Body of pancreas (tissue), 4 donors: ENCODE measurements around the gene ASIC2. TPM values are rescaled to one million over a fixed set of nuclear protein-coding genes. Genes with fewer than 3 reads are reported as not detected.

Experiments used
- ATAC-seq: fragments of 150-250 bp; one replicate; pipeline ENCODE4 v1.9.1; 2016
- DNase-seq, 4 donors: peaks; one replicate each; pipeline ENCODE4 v3.0.0-alpha.2; 2019
- H3K27ac ChIP-seq, 4 donors: fragments of 200-600 bp; sonication (generic); 1 replicate in 3 of 4; 2 replicates in 1 of 4; pipeline versions ENCODE4 v1.5.1 to v1.6.1; 2016 to 2019; ENCODE audit warnings: mild to moderate bottlenecking in 1 of 4, mixed read lengths in 1 of 4, moderate library complexity in 1 of 4
- H3K27me3 ChIP-seq, 2 donors: fragments of 200-600 bp; sonication (generic); one replicate each; pipeline ENCODE4 v1.6.0; 2016; ENCODE audit warnings: mild to moderate bottlenecking in 1 of 2
- H3K36me3 ChIP-seq, 2 donors: fragments of 200-600 bp; sonication (generic); replicated peaks in 1 of 2; 2 replicates each; pipeline ENCODE4 v1.5.1; 2016; ENCODE audit warnings: low read depth in 2 of 2; ENCODE audit not compliant: insufficient read depth in 1 of 2
- H3K4me1 ChIP-seq: fragments of 200-600 bp; sonication (generic); one replicate; pipeline ENCODE4 v1.6.0; 2016
- H3K4me3 ChIP-seq, 2 donors: fragments of 200-600 bp; sonication (generic); 1 replicate in 1 of 2; 2 replicates in 1 of 2; pipeline ENCODE4 v1.5.1; 2016 to 2019
- H3K9me3 ChIP-seq, 3 donors: fragments of 200-600 bp; sonication (generic); 1 replicate in 2 of 3; 2 replicates in 1 of 3; pipeline ENCODE4 v1.5.1; 2016
- POLR2A ChIP-seq, 3 donors: fragments of 450-650 bp; IDR thresholded peaks; one replicate each; pipeline ENCODE4 v1.6.1; 2016; ENCODE audit warnings: antibody characterized with exemption in 3 of 3, mild to moderate bottlenecking in 2 of 3
- WGBS, 2 donors: methylation state at CpG; one replicate each; pipeline ENCODE4 v1.1.5; 2017; 5-methylcytosine and 5-hydroxymethylcytosine counted together
- intact Hi-C: fragments of 100-400 bp; cut with DNase I; formaldehyde crosslinking; loops from one replicate; pipeline ENCODE4 v1.15.1; 2023
- total RNA-seq, 2 donors: library from RNA; depleted of rRNA; stranded (reverse); fragments of >200 nt; gene quantifications; one replicate each; pipeline ENCODE4 v1.1.0, GENCODE V29; 2016
- TF ChIP-seq, protein P1 (sequence below), 7 experiments: fragments of 450-650 bp in 4 of 7; fragments of 200-600 bp in 3 of 7; sonication (generic) in 3 of 7; IDR thresholded peaks; one replicate each; pipeline ENCODE4 v1.5.1; 2016 to 2019; ENCODE audit warnings: antibody characterized with exemption in 7 of 7

Gene ASIC2
- total RNA-seq, 2 donors from 2014 or later = not detected

DNA sequence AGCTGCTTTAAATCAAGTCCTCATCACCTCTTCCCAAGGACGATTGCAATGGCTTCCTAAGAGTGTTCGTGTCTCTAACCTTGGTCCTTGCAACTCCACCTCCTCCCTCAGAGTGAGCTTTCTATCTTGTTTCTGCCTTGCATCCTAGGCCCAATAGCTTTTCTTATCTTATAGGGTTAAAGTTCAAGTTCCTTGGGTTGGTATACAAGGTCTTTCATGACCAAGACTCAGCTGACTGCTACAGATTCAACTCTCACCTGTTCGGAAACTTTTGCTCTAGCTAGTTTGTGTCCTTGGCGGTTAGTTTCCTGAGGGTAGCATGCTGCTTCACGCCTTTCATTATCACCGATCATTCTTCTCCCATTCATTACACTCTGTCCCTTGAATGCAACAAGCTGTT lies 290.8 kb downstream of the ASIC2 start:
- ATAC-seq (no peak), DNase-seq (no peak)
- WGBS, 2 donors = 40 to 49% methylated on average over 6 of the region's 6 CpGs
- Histone ChIP-seq H3K9me3 (no peaks in the 10 kb centered on the region), H3K27ac (no peak overlapping the region), H3K4me3 (no peak overlapping the region), H3K36me3 (no peaks in the 10 kb centered on the region), H3K27me3 (no peaks in the 10 kb centered on the region), H3K4me1 (peaks cover 7% of the 10 kb centered on the region)
- intact Hi-C loops = no loop called here
- TF ChIP-seq POLR2A (IDR thresholded peaks at IDR 0.05) = no peak
- TF ChIP-seq, protein P1, sequence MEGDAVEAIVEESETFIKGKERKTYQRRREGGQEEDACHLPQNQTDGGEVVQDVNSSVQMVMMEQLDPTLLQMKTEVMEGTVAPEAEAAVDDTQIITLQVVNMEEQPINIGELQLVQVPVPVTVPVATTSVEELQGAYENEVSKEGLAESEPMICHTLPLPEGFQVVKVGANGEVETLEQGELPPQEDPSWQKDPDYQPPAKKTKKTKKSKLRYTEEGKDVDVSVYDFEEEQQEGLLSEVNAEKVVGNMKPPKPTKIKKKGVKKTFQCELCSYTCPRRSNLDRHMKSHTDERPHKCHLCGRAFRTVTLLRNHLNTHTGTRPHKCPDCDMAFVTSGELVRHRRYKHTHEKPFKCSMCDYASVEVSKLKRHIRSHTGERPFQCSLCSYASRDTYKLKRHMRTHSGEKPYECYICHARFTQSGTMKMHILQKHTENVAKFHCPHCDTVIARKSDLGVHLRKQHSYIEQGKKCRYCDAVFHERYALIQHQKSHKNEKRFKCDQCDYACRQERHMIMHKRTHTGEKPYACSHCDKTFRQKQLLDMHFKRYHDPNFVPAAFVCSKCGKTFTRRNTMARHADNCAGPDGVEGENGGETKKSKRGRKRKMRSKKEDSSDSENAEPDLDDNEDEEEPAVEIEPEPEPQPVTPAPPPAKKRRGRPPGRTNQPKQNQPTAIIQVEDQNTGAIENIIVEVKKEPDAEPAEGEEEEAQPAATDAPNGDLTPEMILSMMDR (IDR thresholded peaks at IDR 0.05) = no peak

DNA sequence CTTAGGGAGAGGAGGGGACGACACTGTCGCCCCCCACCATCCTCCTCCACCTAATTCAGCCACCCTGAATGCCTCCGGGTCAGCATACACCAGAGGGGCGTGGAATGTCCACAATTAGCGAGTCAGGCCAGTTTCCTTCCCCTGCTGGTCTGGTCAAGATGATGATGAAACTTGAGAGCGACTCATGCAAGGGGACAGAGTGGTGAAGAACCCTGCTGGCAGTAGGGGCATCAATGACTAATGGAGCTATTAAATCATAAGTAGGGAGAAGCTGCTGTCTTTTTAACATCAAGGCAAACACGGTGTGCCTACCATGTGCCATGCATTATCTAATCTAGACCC lies 294.2 kb downstream of the ASIC2 start:
- Histone ChIP-seq H3K4me3 (no peak overlapping the region), H3K36me3 (no peaks in the 10 kb centered on the region), H3K4me1 (peaks cover 16% of the 10 kb centered on the region), H3K27ac (no peak overlapping the region), H3K27me3 (no peaks in the 10 kb centered on the region), H3K9me3 (no peaks in the 10 kb centered on the region)
- intact Hi-C loops = loop anchor here (10.0 kb wide), 1 partner anchor 54 kb away; no protein-coding TSS in a partner anchor
- DNase-seq = no peak
- TF ChIP-seq POLR2A (IDR thresholded peaks at IDR 0.05) = no peak
- WGBS, 2 donors = 40 to 43% methylated on average over 7 of the region's 7 CpGs
- ATAC-seq = no peak

DNA sequence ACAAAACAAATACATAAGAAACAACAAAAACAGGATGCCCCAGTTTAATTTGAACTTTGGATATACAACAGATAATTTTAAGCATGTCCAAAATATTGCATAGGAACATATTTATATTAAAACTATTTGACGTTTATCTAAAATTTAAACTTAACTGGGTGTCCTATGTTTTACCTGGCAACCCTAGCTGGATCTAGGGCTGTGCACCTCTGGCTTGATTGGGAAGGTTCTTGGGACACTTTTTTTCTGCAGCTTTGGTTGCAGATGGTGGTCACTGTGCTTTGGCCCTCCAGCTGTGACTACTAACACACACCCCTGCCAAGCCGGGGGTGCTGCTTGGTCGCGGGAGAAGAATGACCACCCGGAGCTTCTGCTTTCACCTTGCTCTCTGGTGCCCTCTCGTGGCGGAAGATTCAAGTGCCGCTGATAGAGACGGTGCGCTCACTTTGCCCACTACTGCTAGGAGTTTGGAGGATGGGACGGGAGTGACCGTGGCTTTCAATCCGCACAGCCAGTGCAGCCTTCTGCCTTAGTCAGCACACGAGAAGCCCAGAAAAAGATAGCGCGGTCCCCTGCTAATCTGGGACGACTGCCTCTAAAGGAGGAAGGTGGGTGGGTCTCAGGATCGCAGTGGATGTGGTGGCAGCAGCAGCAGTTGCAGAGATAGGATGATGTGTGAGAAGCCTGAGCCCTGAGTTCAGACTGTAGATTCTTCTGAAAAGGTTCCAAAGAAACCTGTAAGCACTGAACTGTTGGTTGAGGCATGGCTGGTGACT lies 294.8 kb downstream of the ASIC2 start:
- intact Hi-C loops = loop anchor here (10.0 kb wide), 1 partner anchor 53 kb away; no protein-coding TSS in a partner anchor
- peak; percentile 78 for ATAC-seq
- 2 to 4% methylated on average over 18 of the region's 18 CpGs for WGBS, 2 donors
- peaks cover 16% of the 10 kb centered on the region for H3K4me1 ChIP-seq
- no peak overlapping the region for H3K27ac ChIP-seq
- H3K36me3 ChIP-seq = no peaks in the 10 kb centered on the region
- H3K9me3 ChIP-seq = no peaks in the 10 kb centered on the region
- DNase-seq = peak; percentile 81 to 88 (median 84)
- no peak overlapping the region for H3K4me3 ChIP-seq
- no peaks in the 10 kb centered on the region for H3K27me3 ChIP-seq
- TF ChIP-seq, protein P1 (IDR thresholded peaks at IDR 0.05) = peak; percentile 80 to 92 (median 87)
- TF ChIP-seq POLR2A (IDR thresholded peaks at IDR 0.05) = no peak

DNA sequence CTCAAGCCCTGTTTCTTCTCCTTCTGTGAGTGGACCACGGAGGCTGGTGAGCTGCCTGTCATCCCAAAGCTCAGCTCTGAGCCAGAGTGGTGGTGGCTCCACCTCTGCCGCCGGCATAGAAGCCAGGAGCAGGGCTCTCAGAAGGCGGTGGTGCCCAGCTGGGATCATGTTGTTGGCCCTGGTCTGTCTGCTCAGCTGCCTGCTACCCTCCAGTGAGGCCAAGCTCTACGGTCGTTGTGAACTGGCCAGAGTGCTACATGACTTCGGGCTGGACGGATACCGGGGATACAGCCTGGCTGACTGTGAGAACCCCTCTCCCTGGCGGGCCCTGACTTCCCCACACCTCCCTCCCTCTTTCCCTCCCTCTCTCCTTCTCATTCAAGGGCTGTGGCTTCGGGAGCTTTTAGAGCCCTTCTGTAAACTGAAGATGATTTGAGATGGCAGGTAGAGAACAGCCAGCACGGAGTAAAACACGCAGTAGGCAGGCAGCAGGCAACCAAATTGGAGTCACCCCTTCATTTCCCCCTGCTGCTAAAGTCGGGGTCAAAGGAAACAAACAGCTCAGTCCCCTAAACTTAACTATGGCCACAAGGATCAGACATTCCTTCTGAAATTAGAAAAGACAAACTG lies 297.6 kb downstream of the ASIC2 start:
- no peaks in the 10 kb centered on the region for H3K9me3 ChIP-seq
- no peaks in the 10 kb centered on the region for H3K36me3 ChIP-seq
- no peak overlapping the region for H3K4me3 ChIP-seq
- WGBS, 2 donors = 50 to 59% methylated on average over 12 to 14 of the region's 14 CpGs
- peak in 3 of 4 donors; percentile 18 to 56 (median 46) for DNase-seq
- peaks cover 32% of the 10 kb centered on the region for H3K4me1 ChIP-seq
- intact Hi-C loops = loop anchor here (10.0 kb wide), 1 partner anchor 51 kb away; no protein-coding TSS in a partner anchor
- H3K27ac ChIP-seq = no peak overlapping the region
- no peaks in the 10 kb centered on the region for H3K27me3 ChIP-seq
- TF ChIP-seq, protein P1 (IDR thresholded peaks at IDR 0.05) = no peak
- TF ChIP-seq POLR2A (IDR thresholded peaks at IDR 0.05) = no peak
- no peak for ATAC-seq

DNA sequence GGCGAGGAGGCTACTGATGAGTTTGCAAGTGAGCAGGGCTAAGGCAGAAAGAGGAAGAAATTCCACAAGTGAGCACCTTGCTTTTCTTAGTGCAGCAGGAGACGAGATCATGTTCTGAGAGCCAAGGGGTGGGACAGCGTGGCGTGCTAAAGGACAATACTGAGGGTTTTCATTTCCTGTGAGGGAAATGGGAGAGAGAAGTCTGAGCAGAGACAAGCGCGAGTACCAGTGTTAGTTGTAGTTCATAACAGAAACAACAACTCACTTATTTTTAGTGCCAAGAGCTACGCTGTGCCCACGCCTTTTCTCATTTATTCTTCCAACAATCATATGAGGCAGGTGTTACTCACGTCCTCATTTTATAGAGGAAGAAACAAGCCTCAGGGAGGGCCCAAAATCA lies 299.1 kb downstream of the ASIC2 start:
- WGBS, 2 donors = 68 to 89% methylated on average over 9 of the region's 9 CpGs
- DNase-seq = no peak
- intact Hi-C loops = loop anchor here (10.0 kb wide), 1 partner anchor 49 kb away; no protein-coding TSS in a partner anchor
- peaks cover 32% of the 10 kb centered on the region for H3K4me1 ChIP-seq
- H3K27ac ChIP-seq = no peak overlapping the region
- TF ChIP-seq, protein P1 (IDR thresholded peaks at IDR 0.05) = no peak
- no peak for TF ChIP-seq POLR2A (IDR thresholded peaks at IDR 0.05)
- H3K4me3 ChIP-seq = no peak overlapping the region
- no peaks in the 10 kb centered on the region for H3K27me3 ChIP-seq
- no peak for ATAC-seq
- no peaks in the 10 kb centered on the region for H3K36me3 ChIP-seq
- no peaks in the 10 kb centered on the region for H3K9me3 ChIP-seq
